CD14-positive monocyte (primary cell): ENCODE measurements around the gene SAG. TPM values are rescaled to one million over a fixed set of nuclear protein-coding genes. Genes with fewer than 3 reads are reported as not detected.
A peak's percentile ranks its signal among the peaks of the same experiment; 100 is the strongest.

Experiments used
- DNase-seq, 3 donors: peaks; one replicate each; pipeline ENCODE4 v3.0.0-alpha.2; 2011 to 2022
- H2AFZ ChIP-seq: 2 replicates; pipeline ENCODE4 v1.6.0; 2012; ENCODE audit warnings: mild to moderate bottlenecking, low read depth, low read length, inconsistent platforms; ENCODE audit not compliant: insufficient read depth, poor library complexity, severe bottlenecking
- H3K27ac ChIP-seq, 2 donors: 1 replicate in 1 of 2; 2 replicates in 1 of 2; pipeline ENCODE4 v1.5.1; 2012 to 2013; ENCODE audit warnings: low read length in 2 of 2, control low read depth in 1 of 2, inconsistent platforms in 1 of 2, low read depth in 1 of 2, mild to moderate bottlenecking in 1 of 2
- H3K27me3 ChIP-seq, 2 donors: one replicate each; pipeline versions ENCODE4 v1.6.0 to v1.6.1; 2011 to 2013; ENCODE audit warnings: low read length in 2 of 2; ENCODE audit not compliant: control insufficient read depth in 2 of 2, insufficient read depth in 2 of 2
- H3K36me3 ChIP-seq, 2 donors: replicated peaks in 1 of 2; 1 replicate in 1 of 2; 2 replicates in 1 of 2; pipeline versions ENCODE4 v1.5.1 to v1.6.1; 2012 to 2013; ENCODE audit warnings: low read length in 2 of 2, control low read depth in 1 of 2, inconsistent platforms in 1 of 2, mild to moderate bottlenecking in 1 of 2; ENCODE audit not compliant: insufficient read depth in 2 of 2, control insufficient read depth in 1 of 2
- H3K4me1 ChIP-seq, 2 donors: 1 replicate in 1 of 2; 2 replicates in 1 of 2; pipeline versions ENCODE4 v1.5.1 to v1.6.1; 2012 to 2013; ENCODE audit warnings: low read length in 2 of 2, control low read depth in 1 of 2, inconsistent platforms in 1 of 2, mild to moderate bottlenecking in 1 of 2, moderate library complexity in 1 of 2; ENCODE audit not compliant: insufficient read depth in 2 of 2, control insufficient read depth in 1 of 2
- H3K4me2 ChIP-seq: replicated peaks from 2 replicates; pipeline ENCODE3; 2012; ENCODE audit warnings: low read length, moderate library complexity, mild to moderate bottlenecking; ENCODE audit not compliant: poor library complexity, severe bottlenecking; ENCODE audit errors: extremely low read depth
- H3K4me3 ChIP-seq, 3 experiments: fragments of 200-600 bp in 1 of 3; sonication (generic) in 1 of 3; replicated peaks in 1 of 3; 1 replicate in 2 of 3; 2 replicates in 1 of 3; pipeline ENCODE4 v1.5.1; 2011 to 2013; ENCODE audit warnings: low read length in 3 of 3, mild to moderate bottlenecking in 3 of 3, control low read depth in 2 of 3, low read depth in 2 of 3, inconsistent platforms in 1 of 3, moderate library complexity in 1 of 3
- H3K79me2 ChIP-seq: 2 replicates; pipeline ENCODE4 v1.6.0; 2012; ENCODE audit warnings: mild to moderate bottlenecking, control low read depth, inconsistent platforms, low read length, moderate library complexity; ENCODE audit not compliant: insufficient read depth
- H3K9ac ChIP-seq: 2 replicates; pipeline ENCODE4 v1.6.0; 2017; ENCODE audit warnings: low read length, mild to moderate bottlenecking; ENCODE audit not compliant: insufficient read depth, poor library complexity, severe bottlenecking
- H3K9me3 ChIP-seq, 2 donors: replicated peaks in 1 of 2; 1 replicate in 1 of 2; 2 replicates in 1 of 2; pipeline versions ENCODE4 v1.5.1 to v1.6.1; 2012 to 2013; ENCODE audit warnings: low read length in 2 of 2, control low read depth in 1 of 2; ENCODE audit not compliant: control insufficient read depth in 1 of 2, insufficient read depth in 1 of 2
- H4K20me1 ChIP-seq: 2 replicates; pipeline ENCODE4 v1.6.0; 2012; ENCODE audit warnings: mild to moderate bottlenecking, low read length, control low read depth, moderate library complexity; ENCODE audit not compliant: insufficient read depth
- H3K27ac Mint-ChIP-seq, 7 donors: one replicate each; pipeline ENCODE4 v1.8.0; 2020; ENCODE audit warnings: mild to moderate bottlenecking in 7 of 7, mixed read lengths in 7 of 7, moderate library complexity in 6 of 7, inconsistent platforms in 2 of 7
- H3K27me3 Mint-ChIP-seq, 3 donors: one replicate each; pipeline ENCODE4 v1.8.0; 2021 to 2022; ENCODE audit warnings: low read depth in 3 of 3, mild to moderate bottlenecking in 3 of 3, mixed read lengths in 3 of 3, moderate library complexity in 3 of 3, inconsistent platforms in 1 of 3
- H3K36me3 Mint-ChIP-seq, 2 donors: one replicate each; pipeline ENCODE4 v1.8.0; 2020; ENCODE audit warnings: mixed read lengths in 2 of 2, inconsistent platforms in 1 of 2, mild to moderate bottlenecking in 1 of 2
- H3K4me1 Mint-ChIP-seq: one replicate; pipeline ENCODE4 v1.8.0; 2020; ENCODE audit warnings: mild to moderate bottlenecking, mixed read lengths
- H3K4me3 Mint-ChIP-seq, 2 donors: one replicate each; pipeline ENCODE4 v1.8.0; 2020; ENCODE audit warnings: mild to moderate bottlenecking in 2 of 2, mixed read lengths in 2 of 2, moderate library complexity in 1 of 2
- H3K9me3 Mint-ChIP-seq, 7 donors: one replicate each; pipeline ENCODE4 v1.8.0; 2020 to 2022; ENCODE audit warnings: mixed read lengths in 7 of 7, mild to moderate bottlenecking in 6 of 7, moderate library complexity in 6 of 7, inconsistent platforms in 2 of 7
- WGBS: methylation state at CpG from one replicate; pipeline ENCODE4 v1.1.5; 2013; ENCODE audit warnings: missing lambda C conversion rate; ENCODE audit not compliant: insufficient coverage; 5-methylcytosine and 5-hydroxymethylcytosine counted together
- intact Hi-C, 2 donors: fragments of 100-400 bp; cut with micrococcal nuclease; formaldehyde crosslinking; loops; one replicate each; pipeline versions ENCODE4 v1.15.0 to v1.15.1; 2023
- polyA plus RNA-seq, 3 donors: library from polyadenylated mRNA; depleted of rRNA in 1 of 3; unstranded in 2 of 3; stranded (reverse) in 1 of 3; fragments of 300-500 nt in 2 of 3; fragments of >200 nt in 1 of 3; fragmentation: Illumina TruSeq in 2 of 3; gene quantifications; 1 replicate in 2 of 3; 2 replicates in 1 of 3; pipeline ENCODE4 v1.2.3, GENCODE V29; 2012 to 2021
- TF ChIP-seq, protein P1 (sequence below): fragments of 200-600 bp; IDR thresholded peaks from one replicate; pipeline ENCODE4 v1.8.0; 2022; ENCODE audit warnings: antibody characterized with exemption, mild to moderate bottlenecking

Gene SAG
- polyA plus RNA-seq, 3 donors = 0.04 to 0.87 TPM; not detected in 1

- H3K9ac ChIP-seq = peak overlapping the region; percentile 13
- peak overlapping the region in 1 of 3 experiments; percentile 93 for H3K4me3 ChIP-seq
- peak in 2 of 3 donors; percentile 25 to 28 for DNase-seq
- peak overlapping the region; percentile 78 to 95 (median 90) for H3K27ac Mint-ChIP-seq
- H3K27me3 ChIP-seq = no peaks in the 10 kb centered on the region
- peak overlapping the region; percentile 96 for H3K4me2 ChIP-seq
- H3K9me3 ChIP-seq = no peaks in the 10 kb centered on the region
- H4K20me1 ChIP-seq = peaks cover 36% of the 10 kb centered on the region
- 33% methylated on average over 3 of the region's 4 CpGs for WGBS
- intact Hi-C loops = loop anchor here in 1 of 2 donors (5.0 kb wide), 1 partner anchor 279 kb away; no protein-coding TSS in a partner anchor
- peaks cover 20 to 29% of the 10 kb centered on the region in 2 donors for H3K36me3 Mint-ChIP-seq
- TF ChIP-seq, protein P1, sequence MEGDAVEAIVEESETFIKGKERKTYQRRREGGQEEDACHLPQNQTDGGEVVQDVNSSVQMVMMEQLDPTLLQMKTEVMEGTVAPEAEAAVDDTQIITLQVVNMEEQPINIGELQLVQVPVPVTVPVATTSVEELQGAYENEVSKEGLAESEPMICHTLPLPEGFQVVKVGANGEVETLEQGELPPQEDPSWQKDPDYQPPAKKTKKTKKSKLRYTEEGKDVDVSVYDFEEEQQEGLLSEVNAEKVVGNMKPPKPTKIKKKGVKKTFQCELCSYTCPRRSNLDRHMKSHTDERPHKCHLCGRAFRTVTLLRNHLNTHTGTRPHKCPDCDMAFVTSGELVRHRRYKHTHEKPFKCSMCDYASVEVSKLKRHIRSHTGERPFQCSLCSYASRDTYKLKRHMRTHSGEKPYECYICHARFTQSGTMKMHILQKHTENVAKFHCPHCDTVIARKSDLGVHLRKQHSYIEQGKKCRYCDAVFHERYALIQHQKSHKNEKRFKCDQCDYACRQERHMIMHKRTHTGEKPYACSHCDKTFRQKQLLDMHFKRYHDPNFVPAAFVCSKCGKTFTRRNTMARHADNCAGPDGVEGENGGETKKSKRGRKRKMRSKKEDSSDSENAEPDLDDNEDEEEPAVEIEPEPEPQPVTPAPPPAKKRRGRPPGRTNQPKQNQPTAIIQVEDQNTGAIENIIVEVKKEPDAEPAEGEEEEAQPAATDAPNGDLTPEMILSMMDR = no peak
- H3K4me1 Mint-ChIP-seq = peaks cover 80% of the 10 kb centered on the region
- peak overlapping the region; percentile 23 to 74 for H3K27ac ChIP-seq
- peaks cover 0 to 2% of the 10 kb centered on the region in 2 donors for H3K36me3 ChIP-seq
- H2AFZ ChIP-seq = no peak overlapping the region
- no peaks in the 10 kb centered on the region for H3K9me3 Mint-ChIP-seq
- H3K27me3 Mint-ChIP-seq = peaks cover 0 to 2% (median 0%) of the 10 kb centered on the region in 3 donors
- H3K4me3 Mint-ChIP-seq = peak overlapping the region; percentile 91 to 93
- H3K4me1 ChIP-seq = peaks cover 67 to 73% of the 10 kb centered on the region in 2 donors
- peaks cover 82% of the 10 kb centered on the region for H3K79me2 ChIP-seq
Measured at GRCh38 chr2:233356546-233357308, 49.1 kb downstream of the SAG start.

GRCh38 chr2:233358335-233358734 is 50.7 kb downstream of the SAG start:
- Histone ChIP-seq H3K27ac (peak overlapping the region in 1 of 2 donors; percentile 74), H3K36me3 (peaks cover under 1 to 2% of the 10 kb centered on the region in 2 donors), H4K20me1 (peaks cover 40% of the 10 kb centered on the region), H3K79me2 (peaks cover 89% of the 10 kb centered on the region), H3K4me1 (peaks cover 52 to 57% of the 10 kb centered on the region in 2 donors), H3K27me3 (no peaks in the 10 kb centered on the region), H3K9ac (peak overlapping the region; percentile 20), H3K9me3 (no peaks in the 10 kb centered on the region), H2AFZ (no peak overlapping the region), H3K4me2 (peak overlapping the region; percentile 96), H3K4me3 (peak overlapping the region; percentile 6 to 93 (median 16))
- Mint-ChIP-seq H3K27ac (peak overlapping the region; percentile 78 to 91 (median 90)), H3K4me3 (peak overlapping the region; percentile 42 to 89), H3K4me1 (peaks cover 70% of the 10 kb centered on the region), H3K27me3 (peaks cover 0 to 2% (median 0%) of the 10 kb centered on the region in 3 donors), H3K36me3 (peaks cover 21 to 36% of the 10 kb centered on the region in 2 donors), H3K9me3 (no peaks in the 10 kb centered on the region)
- peak in 1 of 3 donors; percentile 20 for DNase-seq
- intact Hi-C loops = loop anchor here in 1 of 2 donors (5.0 kb wide), 1 partner anchor 281 kb away; no protein-coding TSS in a partner anchor
- TF ChIP-seq, protein P1 = no peak
- WGBS = no CpG with 5 or more reads among the region's 4 CpGs
